HCT116 (cell line): ENCODE results near the gene IGFBP6. TPM values are rescaled to one million over a fixed set of nuclear protein-coding genes. Genes with fewer than 3 reads are reported as not detected.

Experiments
- ATAC-seq: fragments of 200-7000 bp; cut with Tn5 transposase; 2 replicates; pipeline ENCODE4 v1.9.1; 2020; ENCODE audit warnings: mild to moderate bottlenecking, moderate library complexity
- BruUV-seq: library from RNA; stranded (reverse); fragments of 400-500 nt; replicated peaks from 2 replicates; lab custom pipeline; 2021; lab: Mats Ljungman, UMichigan
- CTCF ChIA-PET: fragments of 300-600 bp; sonication (Branson Sonifier 250); formaldehyde crosslinking; loops from one replicate; lab custom pipeline; 2021; ENCODE audit warnings: antibody characterized with exemption; lab: Charles Lee
- POLR2A ChIA-PET: fragments of 300-600, 350-600 bp; sonication (Branson Sonifier 250); formaldehyde crosslinking; loops from one replicate; lab custom pipeline; 2021; ENCODE audit warnings: antibody characterized with exemption; lab: Charles Lee
- RAD21 ChIA-PET, 2 experiments: fragments of 300-600 bp; sonication (Branson Sonifier 250); formaldehyde crosslinking; loops; one replicate each; lab custom pipeline; 2023; ENCODE audit warnings: low total read pairs in 2 of 2; ENCODE audit not compliant: uncharacterized antibody in 2 of 2, unreplicated experiment in 2 of 2, low non-redundant PET in 1 of 2; lab: Charles Lee
- DNase-seq: peaks from one replicate; pipeline ENCODE4 v3.0.0-alpha.2; 2010; ENCODE audit warnings: low read depth, low spot score
- H2AFZ ChIP-seq: fragments of 200-600 bp; shearing (Covaris generic), sonication (generic); 2 replicates; pipeline ENCODE4 v1.6.1; 2017; ENCODE audit warnings: low read depth, mixed run types, mixed read lengths, antibody characterized with exemption, low read length; ENCODE audit not compliant: poor library complexity, severe bottlenecking
- H3K27ac ChIP-seq: 2 replicates; pipeline ENCODE4 v1.5.1; 2012; ENCODE audit warnings: low read depth, low read length
- H3K27me3 ChIP-seq: fragments of 200-600 bp; sonication (generic); 2 replicates; pipeline ENCODE4 v1.6.1; 2016; ENCODE audit warnings: mixed run types, low read length, mixed read lengths; ENCODE audit not compliant: insufficient read depth
- H3K36me3 ChIP-seq, 2 experiments: fragments of 200-500 bp in 1 of 2; fragments of 200-600 bp in 1 of 2; sonication (Bioruptor generic) in 1 of 2; sonication (generic) in 1 of 2; 2 replicates each; pipeline versions ENCODE4 v1.5.1 to v1.6.1; 2014 to 2016; ENCODE audit warnings: low read length in 2 of 2, inconsistent platforms in 1 of 2, mixed read lengths in 1 of 2, mixed run types in 1 of 2; ENCODE audit not compliant: insufficient read depth in 2 of 2, control insufficient read depth in 1 of 2
- H3K4me1 ChIP-seq, 2 experiments: fragments of 200-600 bp in 1 of 2; sonication (generic) in 1 of 2; 2 replicates each; pipeline versions ENCODE4 v1.5.1 to v1.6.1; 2012 to 2017; ENCODE audit warnings: low read length in 2 of 2, inconsistent platforms in 1 of 2, mild to moderate bottlenecking in 1 of 2, mixed read lengths in 1 of 2, mixed run types in 1 of 2, moderate library complexity in 1 of 2; ENCODE audit not compliant: insufficient read depth in 2 of 2, control insufficient read depth in 1 of 2
- H3K4me2 ChIP-seq: fragments of 200-600 bp; sonication (generic); 2 replicates; pipeline ENCODE4 v1.6.1; 2017; ENCODE audit warnings: mixed run types, low read length, mixed read lengths
- H3K4me3 ChIP-seq, 2 experiments: fragments of 200-600 bp in 1 of 2; sonication (generic) in 1 of 2; replicated peaks in 1 of 2; 2 replicates each; pipeline ENCODE4 v1.5.1; 2011 to 2016; ENCODE audit warnings: low read length in 2 of 2, control low read depth in 1 of 2, low read depth in 1 of 2, mild to moderate bottlenecking in 1 of 2, mixed read lengths in 1 of 2, mixed run types in 1 of 2
- H3K79me2 ChIP-seq: fragments of 200-600 bp; sonication (generic); 2 replicates; pipeline ENCODE4 v1.6.1; 2017; ENCODE audit warnings: mild to moderate bottlenecking, mixed run types, low read length, moderate library complexity, mixed read lengths; ENCODE audit not compliant: insufficient read depth
- H3K9ac ChIP-seq: fragments of 200-600 bp; sonication (generic); 2 replicates; pipeline ENCODE4 v1.6.1; 2016; ENCODE audit warnings: low read length, mixed read lengths
- H3K9me2 ChIP-seq: fragments of 200-600 bp; sonication (generic), shearing (Covaris generic); 2 replicates; pipeline ENCODE4 v1.6.1; 2017; ENCODE audit warnings: mixed run types, mild to moderate bottlenecking, moderate library complexity; ENCODE audit not compliant: insufficient read depth
- H3K9me3 ChIP-seq, 2 experiments: fragments of 200-500 bp in 1 of 2; fragments of 200-600 bp in 1 of 2; sonication (Bioruptor generic) in 1 of 2; sonication (generic) in 1 of 2; 2 replicates each; pipeline ENCODE4 v1.6.1; 2014 to 2017; ENCODE audit warnings: low read length in 2 of 2, mixed read lengths in 2 of 2, inconsistent platforms in 1 of 2, low read depth in 1 of 2, mild to moderate bottlenecking in 1 of 2, mixed run types in 1 of 2, moderate library complexity in 1 of 2; ENCODE audit not compliant: control insufficient read depth in 1 of 2, insufficient read depth in 1 of 2
- H4K20me1 ChIP-seq: fragments of 200-600 bp; sonication (generic), shearing (Covaris generic); 2 replicates; pipeline ENCODE4 v1.6.1; 2017; ENCODE audit warnings: mixed run types, mild to moderate bottlenecking, moderate library complexity; ENCODE audit not compliant: insufficient read depth
- CTCF ChIP-seq, 3 experiments: fragments of 200-600 bp in 1 of 3; sonication (generic) in 1 of 3; IDR thresholded peaks in 2 of 3; conservative IDR thresholded peaks in 1 of 3; 2 replicates each; pipeline ENCODE4 v1.5.1; 2012 to 2017; ENCODE audit warnings: low read depth in 2 of 3, low read length in 2 of 3, antibody characterized with exemption in 1 of 3, borderline replicate concordance in 1 of 3, control low read depth in 1 of 3, mild to moderate bottlenecking in 1 of 3, mixed read lengths in 1 of 3, mixed run types in 1 of 3, moderate library complexity in 1 of 3; ENCODE audit not compliant: insufficient read depth in 1 of 3
- MAX ChIP-seq: IDR thresholded peaks from 2 replicates; pipeline ENCODE4 v1.6.1; 2012
- POLR2A ChIP-seq: IDR thresholded peaks from 2 replicates; pipeline ENCODE4 v1.7.0; 2011; ENCODE audit warnings: borderline replicate concordance; ENCODE audit not compliant: insufficient read depth, insufficient read length; ENCODE audit errors: extremely low read depth
- POLR2AphosphoS5 ChIP-seq: IDR thresholded peaks from 2 replicates; pipeline ENCODE4 v1.6.1; 2011; ENCODE audit warnings: mild to moderate bottlenecking, low read depth, low read length, moderate library complexity
- RAD21 ChIP-seq: IDR thresholded peaks from 2 replicates; pipeline ENCODE4 v1.6.1; 2012; ENCODE audit warnings: low read depth, mild to moderate bottlenecking
- REST ChIP-seq: IDR thresholded peaks from 2 replicates; pipeline ENCODE4 v1.6.1; 2012; ENCODE audit warnings: low read depth
- SP1 ChIP-seq: IDR thresholded peaks from 2 replicates; pipeline ENCODE4 v1.6.1; 2012; ENCODE audit warnings: low read depth
- ZFX ChIP-seq: fragments of 450-650 bp; IDR thresholded peaks from 2 replicates; pipeline ENCODE4 v1.6.1; 2017
- intact Hi-C: fragments of 100-400 bp; cut with micrococcal nuclease; formaldehyde crosslinking; loops from 2 replicates; pipeline ENCODE4 v1.10.0; 2022
- total RNA-seq: library from RNA; stranded (reverse); gene quantifications from one replicate; pipeline ENCODE4 v1.2.1, GENCODE V29; 2021; ENCODE audit not compliant: unreplicated experiment

The IGFBP6 gene
- total RNA-seq, 1 experiment from 2014 or later, result 83.4 TPM

GRCh38 chr12:53065470-53065869, 32.0 kb upstream of the IGFBP6 start:
- no peak for ATAC-seq
- H3K27me3 ChIP-seq, result no peaks in the 10 kb centered on the region
- BruUV-seq, result TSS peak; percentile 35
- H2AFZ ChIP-seq, result no peak overlapping the region
- no peak for DNase-seq
- H3K9me3 ChIP-seq, result no peaks in the 10 kb centered on the region
- ChIA-PET RAD21 (interaction anchor here (0.6 to 3.2 kb wide), 16 partner anchors 11 to 256 kb away, joined by 3 to 30 read pairs (median 4); partner anchors contain the start of genes IGFBP6 (in 1 of the 2), SOAT2 (in 1 of the 2) and SPRYD3 (in 1 of the 2)), CTCF (interaction anchor here (0.9 to 3.9 kb wide), 31 partner anchors 11 to 436 kb away, joined by 3 to 110 read pairs (median 5); partner anchors contain the start of genes CSAD, EIF4B, IGFBP6 and SPRYD3), POLR2A (interaction anchor here (1.2 to 2.9 kb wide), 5 partner anchors 11 to 132 kb away, joined by 3 to 13 read pairs (median 3); partner anchors contain the start of genes IGFBP6 and SPRYD3)
- peaks cover 25 to 56% of the 10 kb centered on the region in 2 experiments for H3K4me1 ChIP-seq
- H3K27ac ChIP-seq, result 0 out of 2 replicates have a peak overlapping the region, but pooled peaks have one; percentile 8
- no peak overlapping the region for H3K4me3 ChIP-seq
- intact Hi-C loops, result loop anchor here (10.0 kb wide), 1 partner anchor 219 kb away; no protein-coding TSS in a partner anchor
- H4K20me1 ChIP-seq, result peaks cover 3% of the 10 kb centered on the region; the same call in 1 of the 2 replicates
- no peak overlapping the region for H3K9ac ChIP-seq
- TF ChIP-seq POLR2AphosphoS5 (peak; percentile 9; the same call in 1 of the 2 replicates), MAX (no peak)
- peak overlapping the region; percentile 62; the same call in 1 of the 2 replicates for H3K4me2 ChIP-seq
- no peaks in the 10 kb centered on the region for H3K79me2 ChIP-seq
- H3K36me3 ChIP-seq, result peaks cover 3 to 29% of the 10 kb centered on the region in 2 experiments; a peak in 3 of 4 replicates
- H3K9me2 ChIP-seq, result no peaks in the 10 kb centered on the region

- intact Hi-C loops, result loop anchor here (1.0 to 10.0 kb wide), 3 partner anchors 33 to 219 kb away; no protein-coding TSS in a partner anchor
- CTCF ChIA-PET, result interaction anchor here (0.7 to 3.9 kb wide), 33 partner anchors 12 to 435 kb away, joined by 3 to 110 read pairs (median 5); partner anchors contain the start of genes CSAD, EIF4B, IGFBP6 and SPRYD3
- H3K36me3 ChIP-seq, result peaks cover 3 to 29% of the 10 kb centered on the region in 2 experiments; a peak in 3 of 4 replicates
Measured at GRCh38 chr12:53065975-53066931, 31.2 kb upstream of the IGFBP6 start.

More at GRCh38 chr12:53065975-53066931, 31.2 kb upstream of the IGFBP6 start:
- peak overlapping the region; percentile 67 for H3K27ac ChIP-seq
- H3K79me2 ChIP-seq, result no peaks in the 10 kb centered on the region
- no peak overlapping the region for H2AFZ ChIP-seq
- H3K4me2 ChIP-seq, result peak overlapping the region; percentile 62
- H3K9ac ChIP-seq, result peak overlapping the region; percentile 41; the same call in 1 of the 2 replicates
- DNase-seq (peak; percentile 60), ATAC-seq (peak; percentile 73)
- H3K4me3 ChIP-seq, result peak overlapping the region in 1 of 2 experiments; percentile 18; a peak in 2 of 4 replicates
- H4K20me1 ChIP-seq, result peaks cover 3% of the 10 kb centered on the region; the same call in 1 of the 2 replicates
- no TSS peak for BruUV-seq
- TF ChIP-seq SP1, result no peak
- TF ChIP-seq ZFX, result no peak
- TF ChIP-seq RAD21, result peak; percentile 97
- no peak for TF ChIP-seq REST
- no peak for TF ChIP-seq POLR2A
- TF ChIP-seq MAX, result no peak
- TF ChIP-seq CTCF (IDR thresholded peaks at IDR 0.05 in 2 of 3, conservative IDR thresholded peaks at IDR 0.05 in 1 of 3; ENCODE audit: borderline replicate concordance in 1 of 3, insufficient read depth in 1 of 3, low read depth in 2 of 3, low read length in 2 of 3), result peak; percentile 76 to 82 (median 82)
- ChIA-PET RAD21 (interaction anchor here (0.6 to 3.2 kb wide), 20 partner anchors 12 to 255 kb away, joined by 3 to 30 read pairs (median 4); partner anchors contain the start of genes IGFBP6 (in 2 of the 2), SPRYD3 (in 2 of the 2) and SOAT2 (in 1 of the 2)), POLR2A (interaction anchor here (1.1 to 2.9 kb wide), 6 partner anchors 12 to 131 kb away, joined by 3 to 13 read pairs (median 3); partner anchors contain the start of genes IGFBP6 and SPRYD3)
- no peaks in the 10 kb centered on the region for H3K9me3 ChIP-seq
- no peaks in the 10 kb centered on the region for H3K9me2 ChIP-seq
- peaks cover 18 to 52% of the 10 kb centered on the region in 2 experiments for H3K4me1 ChIP-seq
- H3K27me3 ChIP-seq, result no peaks in the 10 kb centered on the region
